Mammary epithelial cell (primary cell): ENCODE measurements around the gene MALT1.

Experiments used
- EZH2 ChIP-seq: IDR thresholded peaks from 2 replicates; pipeline ENCODE4 v1.6.1; 2012; ENCODE audit warnings: low read length, inconsistent platforms, borderline replicate concordance
- TF ChIP-seq, protein P1 (sequence below), 2 donors: IDR thresholded peaks in 1 of 2; conservative IDR thresholded peaks in 1 of 2; 2 replicates each; pipeline ENCODE4 v1.5.1; 2011 to 2012; ENCODE audit warnings: inconsistent platforms in 2 of 2, low read length in 2 of 2, mild to moderate bottlenecking in 2 of 2, control low read depth in 1 of 2, low read depth in 1 of 2; ENCODE audit not compliant: insufficient read depth in 1 of 2; ENCODE audit errors: extremely low read depth in 1 of 2

DNA sequence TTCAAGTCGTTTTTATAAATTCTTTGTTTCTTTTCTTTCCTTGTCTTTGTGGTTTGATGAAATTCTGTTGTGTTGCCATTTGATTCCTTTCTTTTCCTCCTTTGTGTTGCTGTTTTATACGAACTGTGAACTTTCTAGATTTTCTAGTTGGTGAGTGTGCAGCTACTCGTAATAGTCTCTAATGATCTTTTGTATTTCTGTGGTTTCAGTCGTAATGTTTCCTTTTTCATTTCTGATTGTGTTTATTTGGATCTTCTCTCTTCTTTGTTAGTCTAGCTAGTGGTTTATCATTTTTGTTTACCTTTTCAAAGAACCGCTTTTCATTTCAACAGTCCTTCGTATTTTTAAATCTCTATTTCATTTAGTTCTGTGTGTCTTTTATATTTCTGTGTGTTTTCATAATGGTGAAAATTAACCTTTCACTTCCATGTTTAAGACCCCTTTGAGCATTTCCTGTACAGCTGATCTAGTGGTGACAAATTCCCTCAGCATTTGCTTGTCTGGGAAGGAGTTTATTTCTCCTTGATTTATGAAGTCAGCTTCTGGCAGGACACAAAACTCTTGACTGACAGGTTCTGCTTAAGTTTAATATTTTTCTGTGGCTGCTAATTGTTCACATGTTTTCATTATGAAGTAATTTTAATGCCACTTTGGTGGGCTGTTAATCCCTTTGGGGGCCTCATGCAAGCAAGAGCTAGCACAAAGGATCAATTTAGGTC is 16.2 kb upstream of the MALT1 start:
- no peak for TF ChIP-seq EZH2
- TF ChIP-seq, protein P1, sequence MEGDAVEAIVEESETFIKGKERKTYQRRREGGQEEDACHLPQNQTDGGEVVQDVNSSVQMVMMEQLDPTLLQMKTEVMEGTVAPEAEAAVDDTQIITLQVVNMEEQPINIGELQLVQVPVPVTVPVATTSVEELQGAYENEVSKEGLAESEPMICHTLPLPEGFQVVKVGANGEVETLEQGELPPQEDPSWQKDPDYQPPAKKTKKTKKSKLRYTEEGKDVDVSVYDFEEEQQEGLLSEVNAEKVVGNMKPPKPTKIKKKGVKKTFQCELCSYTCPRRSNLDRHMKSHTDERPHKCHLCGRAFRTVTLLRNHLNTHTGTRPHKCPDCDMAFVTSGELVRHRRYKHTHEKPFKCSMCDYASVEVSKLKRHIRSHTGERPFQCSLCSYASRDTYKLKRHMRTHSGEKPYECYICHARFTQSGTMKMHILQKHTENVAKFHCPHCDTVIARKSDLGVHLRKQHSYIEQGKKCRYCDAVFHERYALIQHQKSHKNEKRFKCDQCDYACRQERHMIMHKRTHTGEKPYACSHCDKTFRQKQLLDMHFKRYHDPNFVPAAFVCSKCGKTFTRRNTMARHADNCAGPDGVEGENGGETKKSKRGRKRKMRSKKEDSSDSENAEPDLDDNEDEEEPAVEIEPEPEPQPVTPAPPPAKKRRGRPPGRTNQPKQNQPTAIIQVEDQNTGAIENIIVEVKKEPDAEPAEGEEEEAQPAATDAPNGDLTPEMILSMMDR (conservative IDR thresholded peaks at IDR 0.05 in 1 of 2, IDR thresholded peaks at IDR 0.05 in 1 of 2; ENCODE audit: extremely low read depth in 1 of 2, insufficient read depth in 1 of 2, low read depth in 1 of 2, low read length in 2 of 2) = no peak
